HG03442 (cell line): Measurements from ENCODE around the gene MYOM1.

Experiments
- ATAC-seq: cut with Tn5 transposase; IDR thresholded peaks from one replicate; pipeline ENCODE4 v1.9.1; 2021; ENCODE audit warnings: mild to moderate bottlenecking, moderate library complexity; ENCODE audit not compliant: unreplicated experiment

MYOM1 gene

GRCh38 chr18:3250237-3251107 lies 30.7 kb upstream of the MYOM1 start:
- no peak for ATAC-seq

GRCh38 chr18:3248658-3249359 lies 29.0 kb upstream of the MYOM1 start:
- no peak for ATAC-seq

- no peak for ATAC-seq
Measured at GRCh38 chr18:3248062-3248657, 28.4 kb upstream of the MYOM1 start.

DNA sequence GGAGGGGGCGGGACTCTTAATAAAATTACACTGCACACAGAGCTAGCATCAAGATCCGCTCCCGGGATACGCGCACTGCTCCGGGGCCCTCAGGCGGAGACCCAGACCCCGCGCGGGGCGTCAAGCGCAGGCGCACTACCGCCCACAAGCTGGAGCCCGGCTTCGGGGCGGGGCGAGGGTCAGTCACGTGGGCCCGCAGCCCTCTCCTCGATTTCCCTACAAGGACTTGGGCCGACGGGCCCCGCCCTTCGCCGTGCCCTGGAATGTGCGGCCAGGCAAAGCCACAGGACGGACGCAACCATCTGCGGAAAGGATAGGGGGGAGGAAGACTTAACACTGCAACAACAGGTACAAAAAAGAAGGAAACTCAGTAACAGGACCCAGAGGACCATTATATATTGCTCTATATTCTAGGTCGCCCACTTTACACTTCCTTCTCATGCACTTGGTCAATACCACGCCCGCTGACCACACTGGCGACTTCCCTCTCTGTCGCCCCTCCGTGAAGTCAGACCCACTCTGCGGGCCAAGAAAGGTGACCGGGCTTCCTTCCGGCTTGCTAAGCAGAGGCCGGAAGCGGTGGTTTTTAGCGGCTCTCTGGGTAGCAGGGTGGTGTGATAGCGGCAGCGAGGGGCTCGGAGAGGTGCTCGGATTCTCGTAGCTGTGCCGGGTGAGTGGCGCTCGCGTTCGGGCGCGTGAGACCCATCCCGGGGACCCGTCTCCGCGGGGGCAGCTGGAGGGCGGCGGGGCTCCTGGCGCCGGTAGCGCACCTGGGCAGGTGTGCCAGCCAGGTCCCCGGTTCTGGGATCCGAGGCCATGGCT lies 27.7 kb upstream of the MYOM1 start, which contains the start of gene MYL12A:
TSS of gene MYL12A (plus strand) at position 562 of the 822 bp plus-strand sequence. CDS start 5,447 bp downstream, outside the sequence.
- ATAC-seq = peak; percentile 77

- no peak for ATAC-seq
Measured at GRCh38 chr18:3246635-3247239, 27.0 kb upstream of the MYOM1 start.

GRCh38 chr18:3245853-3246634 lies 26.3 kb upstream of the MYOM1 start:
- ATAC-seq = peak; percentile 47

- ATAC-seq = no peak
Measured at GRCh38 chr18:3245185-3245564, 25.4 kb upstream of the MYOM1 start.

- ATAC-seq = no peak
Measured at GRCh38 chr18:3238742-3239141, 19.0 kb upstream of the MYOM1 start.

DNA sequence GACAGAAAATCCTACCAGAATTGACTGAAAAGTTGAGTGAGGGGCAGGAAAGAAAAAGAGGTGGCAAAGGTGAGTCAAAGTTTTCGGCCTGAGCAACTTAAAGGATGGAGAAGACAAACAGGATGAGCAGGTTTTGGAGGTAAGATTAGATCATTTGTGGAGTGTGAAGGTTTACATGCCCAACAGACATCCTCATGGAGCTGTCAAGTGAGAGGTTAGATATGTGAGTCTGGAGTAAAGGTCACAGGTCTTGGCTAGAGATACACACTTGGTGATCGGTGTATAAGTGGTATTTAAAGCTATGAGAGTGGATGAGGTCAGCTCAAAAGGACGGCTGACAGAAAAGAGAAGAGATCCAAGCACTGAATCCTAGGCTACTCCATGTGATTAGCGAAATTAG lies 16.7 kb upstream of the MYOM1 start:
- no peak for ATAC-seq

GRCh38 chr18:3235846-3236245 lies 16.1 kb upstream of the MYOM1 start:
- ATAC-seq = no peak

- ATAC-seq = no peak
Measured at GRCh38 chr18:3234457-3234856, 14.7 kb upstream of the MYOM1 start.

- ATAC-seq = no peak
Measured at GRCh38 chr18:3233433-3234168, 13.8 kb upstream of the MYOM1 start.

GRCh38 chr18:3233004-3233403 lies 13.2 kb upstream of the MYOM1 start:
- ATAC-seq = no peak

DNA sequence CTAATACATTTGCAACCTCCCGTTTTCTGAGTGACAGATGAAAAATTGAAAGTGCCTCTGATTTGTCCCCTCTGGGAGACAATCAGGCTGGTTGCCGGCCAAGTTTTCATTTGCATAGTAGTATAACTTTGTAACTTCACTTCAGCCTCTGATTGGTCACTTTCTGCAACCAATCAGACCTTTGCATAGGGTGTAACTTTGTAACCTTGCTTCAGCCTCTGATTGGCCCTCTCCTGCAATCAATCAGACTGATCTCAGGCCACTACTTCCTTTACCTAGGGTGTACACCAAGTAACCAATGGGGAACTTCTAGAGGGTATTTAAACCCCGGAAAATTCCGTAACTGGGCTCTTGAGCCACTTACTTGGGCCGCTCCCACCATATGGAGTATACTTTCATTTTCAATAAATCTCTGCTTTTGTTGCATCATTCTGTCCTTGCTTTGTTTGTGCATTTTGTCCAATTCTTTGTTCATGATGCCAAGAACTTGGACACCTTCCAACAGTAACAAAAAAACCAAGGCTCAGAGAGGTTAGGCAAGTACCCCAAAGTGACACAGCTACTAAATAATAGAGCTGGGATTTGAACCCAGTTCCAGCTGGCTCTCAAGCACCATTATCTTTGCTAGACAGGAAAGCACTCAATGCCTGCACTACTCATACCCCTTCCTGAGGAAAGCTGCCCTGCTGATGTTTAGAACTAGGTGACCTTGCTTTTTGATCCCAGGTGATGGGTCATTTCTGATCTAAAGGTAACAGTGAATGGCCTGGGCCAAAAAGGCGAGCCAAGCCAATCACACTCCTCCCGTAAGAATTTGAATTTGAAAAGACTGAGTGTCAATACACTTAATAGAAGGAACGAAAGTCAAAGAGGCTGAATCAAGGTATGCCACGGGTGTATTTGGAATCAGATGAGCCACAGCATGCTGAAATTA lies 10.9 kb upstream of the MYOM1 start:
- ATAC-seq = no peak

GRCh38 chr18:3226048-3226447 lies 6.3 kb upstream of the MYOM1 start:
- ATAC-seq = no peak

DNA sequence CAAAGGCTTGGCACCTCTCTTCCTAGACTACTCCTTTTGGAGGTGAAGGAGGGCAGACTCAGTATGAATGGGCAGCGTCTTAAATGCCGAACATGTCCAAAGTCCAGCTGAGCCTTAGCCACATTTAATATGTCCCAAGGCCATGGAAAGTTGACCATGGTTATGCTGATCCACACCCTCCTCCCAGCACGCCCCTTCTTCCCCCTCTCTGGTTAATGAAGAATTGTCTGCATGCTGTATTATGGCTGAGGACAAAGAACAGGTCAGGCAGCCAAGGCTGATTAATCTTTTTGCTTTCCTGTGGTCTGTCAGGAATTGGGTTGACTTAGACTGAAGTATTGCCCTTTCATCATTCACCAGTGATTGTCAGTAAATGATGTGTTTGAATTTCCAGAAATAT lies 5.8 kb upstream of the MYOM1 start:
- no peak for ATAC-seq

GRCh38 chr18:3224223-3224622 lies 4.5 kb upstream of the MYOM1 start:
- no peak for ATAC-seq

DNA sequence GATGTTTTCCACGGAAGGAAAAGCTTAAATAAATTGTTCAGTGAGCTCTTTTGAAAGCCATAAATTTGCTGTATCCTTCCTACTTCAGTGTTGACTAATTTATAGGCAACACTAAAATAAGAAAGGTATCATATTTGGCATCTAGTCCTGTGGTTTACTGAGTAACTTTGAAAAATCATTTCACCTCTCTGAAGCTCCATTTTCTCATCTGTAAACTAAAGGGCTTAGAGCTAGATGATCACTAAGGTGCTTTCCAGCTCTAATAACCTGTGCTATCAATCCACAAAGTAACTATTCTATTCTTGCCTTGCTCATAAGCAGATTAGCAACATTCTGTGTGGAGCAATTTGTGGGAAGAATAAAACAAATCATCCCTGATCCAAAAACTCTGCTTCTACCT lies 3.6 kb upstream of the MYOM1 start:
- ATAC-seq = no peak
